NT2/D1 (cell line): ENCODE data around the gene RPL10.

Source experiments
- YY1 ChIP-seq: IDR thresholded peaks from 2 replicates; pipeline ENCODE4 v1.6.1; 2011; ENCODE audit not compliant: insufficient read length, insufficient read depth
- ZNF274 ChIP-seq: IDR thresholded peaks from 2 replicates; pipeline ENCODE4 v1.6.1; 2011; ENCODE audit warnings: mild to moderate bottlenecking, low read depth, low read length

- TF ChIP-seq YY1 (no peak), ZNF274 (no peak)
These were observed 43.7 kb upstream of the RPL10 start for GRCh38 chrX:154354516-154354915.
